Nasal cavity respiratory epithelium epithelial cell of viscerocranial mucosa (primary cell): ENCODE data around the gene PSMD12. TPM values are rescaled to one million over a fixed set of nuclear protein-coding genes. Genes with fewer than 3 reads are reported as not detected.

Experiments used
- total RNA-seq: library from RNA; depleted of rRNA; stranded (reverse); fragments of >200 nt; gene quantifications from 2 replicates; pipeline ENCODE4 v1.2.3, GENCODE V29; 2014

PSMD12 gene
- 22.9 and 51.0 TPM in 2 replicates for total RNA-seq

GRCh38 chr17:67366193-67367157 is at the start of gene PSMD12:
Gene PSMD12, minus strand, starts transcription at chr17:67366577. Its CDS starts 58 bp downstream, at chr17:67366519.

GRCh38 chr17:67376737-67377487 is 10.5 kb upstream of the PSMD12 start, which contains the start of gene PITPNC1:
Gene PITPNC1, plus strand, starts transcription at chr17:67377281.

Other genes starting within 250 kb of the PSMD12 start
- gene HELZ, start 121.4 kb downstream of the PSMD12 start, total RNA-seq: 37.3 and 93.4 TPM in 2 replicates
- 18.9 and 25.6 TPM in 2 replicates for gene PITPNC1, start 10.7 kb upstream of the PSMD12 start, total RNA-seq